Muscle of back (tissue), 11 donors: ENCODE measurements around the gene ARL6IP5. TPM values are rescaled to one million over a fixed set of nuclear protein-coding genes. Genes with fewer than 3 reads are reported as not detected.

Source experiments
- DNase-seq, 3 donors: peaks; one replicate each; pipeline versions ENCODE4 v3.0.0 to v3.0.0-alpha.2; 2013
- polyA plus RNA-seq, 10 donors: library from polyadenylated mRNA; unstranded; fragments of 120-200 nt; gene quantifications; one replicate each; pipeline ENCODE4 v1.2.1, GENCODE V29; 2013; ENCODE audit not compliant: insufficient read length in 10 of 10

Gene ARL6IP5
- polyA plus RNA-seq, 10 donors = 96.4 to 139 (median 128) TPM

- DNase-seq = peak in 2 of 3 donors; percentile 47 to 64
These were observed 1.9 kb upstream of the ARL6IP5 start for GRCh38 chr3:69082805-69083204.

- peak in 2 of 3 donors; percentile 29 to 73 for DNase-seq
These were observed 563 bp downstream of the ARL6IP5 start for GRCh38 chr3:69085168-69085832.

- peak; percentile 78 to 91 (median 85) for DNase-seq
These were observed 1.3 kb downstream of the ARL6IP5 start for GRCh38 chr3:69085833-69086722.

- DNase-seq = no peak
These were observed 2.5 kb downstream of the ARL6IP5 start for GRCh38 chr3:69087030-69087791.

GRCh38 chr3:69088063-69088462 is 3.3 kb downstream of the ARL6IP5 start:
- DNase-seq = no peak

- DNase-seq = no peak
These were observed 5.3 kb downstream of the ARL6IP5 start for GRCh38 chr3:69090021-69090420.

GRCh38 chr3:69091389-69092029 is 6.8 kb downstream of the ARL6IP5 start:
- DNase-seq = no peak

- no peak for DNase-seq
These were observed 7.3 kb downstream of the ARL6IP5 start for GRCh38 chr3:69092030-69092516.

GRCh38 chr3:69094467-69095205 is 9.9 kb downstream of the ARL6IP5 start:
- DNase-seq = peak in 1 of 3 donors; percentile 18

GRCh38 chr3:69095636-69096035 is 10.9 kb downstream of the ARL6IP5 start:
- DNase-seq = no peak

- DNase-seq = no peak
These were observed 11.6 kb downstream of the ARL6IP5 start for GRCh38 chr3:69096299-69096698.

GRCh38 chr3:69097407-69098086 is 12.8 kb downstream of the ARL6IP5 start:
- no peak for DNase-seq

- DNase-seq = no peak
These were observed 14.8 kb downstream of the ARL6IP5 start for GRCh38 chr3:69099576-69099975.

- no peak for DNase-seq
These were observed 17.6 kb downstream of the ARL6IP5 start for GRCh38 chr3:69102384-69102783.

GRCh38 chr3:69103123-69103522 is 18.4 kb downstream of the ARL6IP5 start:
- no peak for DNase-seq

GRCh38 chr3:69104586-69104985 is 19.8 kb downstream of the ARL6IP5 start:
- DNase-seq = no peak

- no peak for DNase-seq
These were observed 20.6 kb downstream of the ARL6IP5 start for GRCh38 chr3:69105320-69105719.

- no peak for DNase-seq
These were observed 23.1 kb downstream of the ARL6IP5 start for GRCh38 chr3:69107841-69108240.

- no peak for DNase-seq
These were observed 24.1 kb downstream of the ARL6IP5 start for GRCh38 chr3:69108811-69109210.

- no peak for DNase-seq
These were observed 26.3 kb downstream of the ARL6IP5 start for GRCh38 chr3:69110941-69111546.
